DOHH2 (cell line): Measurements from ENCODE around the gene OGFOD1.
A peak's percentile ranks its signal among the peaks of the same experiment; 100 is the strongest.

Experiments used
- H3F3A ChIP-seq: fragments of 200-600 bp; sonication (generic), shearing (Covaris generic); 2 replicates; pipeline ENCODE4 v1.6.0; 2016; ENCODE audit warnings: antibody characterized with exemption, mild to moderate bottlenecking; ENCODE audit not compliant: control insufficient read depth, insufficient read depth
- H3K27ac ChIP-seq: fragments of 200-600 bp; sonication (generic); 2 replicates; pipeline ENCODE4 v1.5.1; 2014; ENCODE audit warnings: low read depth, mild to moderate bottlenecking, low read length, moderate library complexity
- H3K27me3 ChIP-seq: fragments of 200-600 bp; sonication (generic); 2 replicates; pipeline ENCODE4 v1.6.1; 2014; ENCODE audit warnings: mild to moderate bottlenecking, low read length, mixed read lengths; ENCODE audit not compliant: control insufficient read depth
- H3K36me3 ChIP-seq: fragments of 200-600 bp; sonication (generic); 2 replicates; pipeline ENCODE4 v1.6.1; 2014; ENCODE audit warnings: mild to moderate bottlenecking, low read length, moderate library complexity, mixed read lengths; ENCODE audit not compliant: control insufficient read depth
- H3K4me1 ChIP-seq: fragments of 200-600 bp; sonication (generic); 2 replicates; pipeline ENCODE4 v1.6.1; 2014; ENCODE audit warnings: mild to moderate bottlenecking, low read length, mixed read lengths; ENCODE audit not compliant: control insufficient read depth
- H3K4me2 ChIP-seq: fragments of 200-600 bp; sonication (generic); 2 replicates; pipeline ENCODE4 v1.6.0; 2014; ENCODE audit warnings: mild to moderate bottlenecking, low read length, moderate library complexity
- H3K4me3 ChIP-seq: fragments of 200-600 bp; sonication (generic); 2 replicates; pipeline ENCODE4 v1.5.1; 2014; ENCODE audit warnings: mild to moderate bottlenecking, low read length, mixed read lengths
- H3K79me2 ChIP-seq: fragments of 200-600 bp; sonication (generic); 2 replicates; pipeline ENCODE4 v1.6.1; 2014; ENCODE audit warnings: mild to moderate bottlenecking, low read length, mixed read lengths; ENCODE audit not compliant: control insufficient read depth
- H3K9me2 ChIP-seq: fragments of 200-600 bp; sonication (generic); replicated peaks from 2 replicates; pipeline ENCODE4 v1.6.1; 2014; ENCODE audit warnings: mild to moderate bottlenecking, low read length, mixed read lengths; ENCODE audit not compliant: control insufficient read depth
- H3K9me3 ChIP-seq: fragments of 200-600 bp; sonication (generic); 2 replicates; pipeline ENCODE4 v1.6.1; 2014; ENCODE audit warnings: antibody characterized with exemption, low read length, mixed read lengths; ENCODE audit not compliant: control insufficient read depth, insufficient read depth
- H4K20me1 ChIP-seq: fragments of 200-600 bp; sonication (generic); 2 replicates; pipeline ENCODE4 v1.6.0; 2014; ENCODE audit warnings: low read depth, mild to moderate bottlenecking, antibody characterized with exemption, low read length, moderate library complexity; ENCODE audit not compliant: control insufficient read depth, insufficient read depth
- CTCF ChIP-seq: fragments of 200-600 bp; sonication (generic); IDR thresholded peaks from one replicate; pipeline ENCODE4 v1.5.1; 2014; ENCODE audit warnings: antibody characterized with exemption, mild to moderate bottlenecking, low read depth, low read length; ENCODE audit not compliant: poor library complexity, severe bottlenecking
- EZH2phosphoT487 ChIP-seq: fragments of 200-600 bp; sonication (generic); IDR thresholded peaks from 2 replicates; pipeline ENCODE4 v1.6.1; 2017; ENCODE audit warnings: borderline replicate concordance, mild to moderate bottlenecking, antibody characterized with exemption, low read length, moderate library complexity, mixed read lengths

The OGFOD1 gene

GRCh38 chr16:56450986-56451752, at the start of gene OGFOD1, which contains the start of gene NUDT21:
TSS of gene OGFOD1 (plus strand) at chr16:56451554. CDS start at chr16:56451613, 59 bp downstream.
TSS of gene NUDT21 (minus strand) at chr16:56451332. CDS start at chr16:56451202, 130 bp downstream.
- TF ChIP-seq CTCF (no peak), EZH2phosphoT487 (no peak)
- peaks cover 80% of the 10 kb centered on the region for H3K36me3 ChIP-seq
- no peaks in the 10 kb centered on the region for H3K9me2 ChIP-seq
- H3K27me3 ChIP-seq = no peaks in the 10 kb centered on the region
- peak within 1 kb of the TSS; percentile 89 for H3K4me2 ChIP-seq
- H3K4me1 ChIP-seq = peaks cover 37% of the 10 kb centered on the region
- H3K27ac ChIP-seq = peak within 1 kb of the TSS; percentile 82
- no peaks in the 10 kb centered on the region for H3F3A ChIP-seq
- H3K4me3 ChIP-seq = peak within 1 kb of the TSS; percentile 79
- H3K9me3 ChIP-seq = no peaks in the 10 kb centered on the region
- H3K79me2 ChIP-seq = peaks cover 85% of the 10 kb centered on the region
- peaks cover 33% of the 10 kb centered on the region; the same call in 1 of the 2 replicates for H4K20me1 ChIP-seq

- 0 out of 2 replicates have a peak, but pooled peaks cover 7% of the 10 kb centered on the region for H4K20me1 ChIP-seq
- H3F3A ChIP-seq = peaks cover 10% of the 10 kb centered on the region
- no peak for TF ChIP-seq CTCF
- H3K9me3 ChIP-seq = no peaks in the 10 kb centered on the region
- no peak overlapping the region for H3K4me2 ChIP-seq
- no peaks in the 10 kb centered on the region for H3K9me2 ChIP-seq
- H3K79me2 ChIP-seq = peaks cover 66% of the 10 kb centered on the region
- H3K27ac ChIP-seq = no peak overlapping the region
- peaks cover 88% of the 10 kb centered on the region for H3K36me3 ChIP-seq
- no peaks in the 10 kb centered on the region for H3K27me3 ChIP-seq
- H3K4me1 ChIP-seq = no peaks in the 10 kb centered on the region
- H3K4me3 ChIP-seq = no peak overlapping the region
Measured at GRCh38 chr16:56405977-56406672, 45.2 kb upstream of the OGFOD1 start.

GRCh38 chr16:56408379-56409098, 42.8 kb upstream of the OGFOD1 start:
- no peaks in the 10 kb centered on the region for H3K9me2 ChIP-seq
- 0 out of 2 replicates have a peak, but pooled peaks cover 7% of the 10 kb centered on the region for H4K20me1 ChIP-seq
- peaks cover 10% of the 10 kb centered on the region for H3F3A ChIP-seq
- H3K27me3 ChIP-seq = no peaks in the 10 kb centered on the region
- no peak overlapping the region for H3K4me2 ChIP-seq
- no peak overlapping the region for H3K27ac ChIP-seq
- TF ChIP-seq EZH2phosphoT487 (no peak), CTCF (no peak)
- H3K79me2 ChIP-seq = peaks cover 73% of the 10 kb centered on the region
- H3K4me1 ChIP-seq = no peaks in the 10 kb centered on the region
- H3K36me3 ChIP-seq = peaks cover 89% of the 10 kb centered on the region
- H3K4me3 ChIP-seq = no peak overlapping the region
- H3K9me3 ChIP-seq = no peaks in the 10 kb centered on the region
